Measurements from ENCODE around the gene LPIN1. TPM values are rescaled to one million over a fixed set of nuclear protein-coding genes. Genes with fewer than 3 reads are reported as not detected.

The LPIN1 gene
- total and polyA plus RNA-seq, 2 of the 13 experiments (the other 11 are each of a cell fraction or from before 2014, with no cell fraction given), result 9.7 to 19.4 TPM

- TF ChIP-seq KIAA2018 (CRISPR knock-in tag; IDR thresholded peaks at IDR 0.05; ENCODE audit: borderline replicate concordance) (no peak), PATZ1 (CRISPR knock-in tag; IDR thresholded peaks at IDR 0.05) (no peak), TRIM22 (IDR thresholded peaks at IDR 0.05) (no peak), ZMYM2 (CRISPR knock-in tag; IDR thresholded peaks at IDR 0.05) (peak; percentile 69), ESRRA (CRISPR knock-in tag; IDR thresholded peaks at IDR 0.05; ENCODE audit: low read depth) (no peak), MED13 (CRISPR knock-in tag; IDR thresholded peaks at IDR 0.05) (no peak), RBAK (CRISPR knock-in tag; IDR thresholded peaks at IDR 0.05) (no peak), HES4 (CRISPR knock-in tag; IDR thresholded peaks at IDR 0.05; ENCODE audit: borderline replicate concordance) (no peak), SCMH1 (CRISPR knock-in tag; IDR thresholded peaks at IDR 0.05; ENCODE audit: borderline replicate concordance) (no peak), POLR2G (IDR thresholded peaks at IDR 0.05; ENCODE audit: low read depth, low read length) (0 out of 2 replicates have a peak, but pooled peaks have one; percentile 26), BCL6 (CRISPR knock-in tag; IDR thresholded peaks at IDR 0.05) (peak; percentile 63), KLF13 (CRISPR knock-in tag; IDR thresholded peaks at IDR 0.05) (no peak), SP140L (CRISPR knock-in tag; IDR thresholded peaks at IDR 0.05; ENCODE audit: borderline replicate concordance) (no peak), ZNF883 (CRISPR knock-in tag; IDR thresholded peaks at IDR 0.05; ENCODE audit: not compliant biosample characterization) (no peak), KDM2A (CRISPR knock-in tag; IDR thresholded peaks at IDR 0.05; ENCODE audit: borderline replicate concordance, low read depth) (peak; percentile 41; the same call in 1 of the 2 replicates), TBX2 (CRISPR knock-in tag; IDR thresholded peaks at IDR 0.05; ENCODE audit: borderline replicate concordance) (peak; percentile 99), NR3C1 (CRISPR knock-in tag; IDR thresholded peaks at IDR 0.05) (no peak), DMAP1 (CRISPR knock-in tag; IDR thresholded peaks at IDR 0.05) (no peak), ZNF446 (CRISPR knock-in tag; IDR thresholded peaks at IDR 0.05) (no peak)
Observed at GRCh38 chr2:11822746-11823451, 76.5 kb downstream of the LPIN1 start (continued).
